ENCODE measurements around the gene GMPPA.

The GMPPA gene

DNA sequence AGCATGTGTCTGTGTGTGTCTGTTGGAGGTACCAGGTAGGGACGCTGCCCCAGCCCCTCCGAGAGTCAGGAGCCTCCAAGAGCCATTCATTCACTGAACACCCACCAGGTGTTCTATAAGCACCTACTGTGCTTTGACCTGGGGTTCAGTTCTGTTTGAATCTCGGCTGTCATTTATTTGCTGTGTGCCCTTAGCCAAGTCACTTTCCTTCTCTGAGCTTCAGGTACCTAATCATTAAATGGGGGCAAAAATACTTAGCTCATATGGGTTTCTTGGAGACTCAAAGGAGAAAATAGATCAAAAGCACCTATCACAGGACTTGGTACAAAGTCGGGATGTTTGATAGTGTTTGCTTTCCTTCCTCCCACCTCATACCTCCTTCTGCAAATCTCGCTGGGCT lies 28.8 kb downstream of the GMPPA start:
- no peak overlapping the region for H3K27ac ChIP-seq
- TF ChIP-seq ZFX (IDR thresholded peaks at IDR 0.05), result no peak
- TF ChIP-seq, protein P1, sequence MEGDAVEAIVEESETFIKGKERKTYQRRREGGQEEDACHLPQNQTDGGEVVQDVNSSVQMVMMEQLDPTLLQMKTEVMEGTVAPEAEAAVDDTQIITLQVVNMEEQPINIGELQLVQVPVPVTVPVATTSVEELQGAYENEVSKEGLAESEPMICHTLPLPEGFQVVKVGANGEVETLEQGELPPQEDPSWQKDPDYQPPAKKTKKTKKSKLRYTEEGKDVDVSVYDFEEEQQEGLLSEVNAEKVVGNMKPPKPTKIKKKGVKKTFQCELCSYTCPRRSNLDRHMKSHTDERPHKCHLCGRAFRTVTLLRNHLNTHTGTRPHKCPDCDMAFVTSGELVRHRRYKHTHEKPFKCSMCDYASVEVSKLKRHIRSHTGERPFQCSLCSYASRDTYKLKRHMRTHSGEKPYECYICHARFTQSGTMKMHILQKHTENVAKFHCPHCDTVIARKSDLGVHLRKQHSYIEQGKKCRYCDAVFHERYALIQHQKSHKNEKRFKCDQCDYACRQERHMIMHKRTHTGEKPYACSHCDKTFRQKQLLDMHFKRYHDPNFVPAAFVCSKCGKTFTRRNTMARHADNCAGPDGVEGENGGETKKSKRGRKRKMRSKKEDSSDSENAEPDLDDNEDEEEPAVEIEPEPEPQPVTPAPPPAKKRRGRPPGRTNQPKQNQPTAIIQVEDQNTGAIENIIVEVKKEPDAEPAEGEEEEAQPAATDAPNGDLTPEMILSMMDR (conservative IDR thresholded peaks at IDR 0.05), result no peak

DNA sequence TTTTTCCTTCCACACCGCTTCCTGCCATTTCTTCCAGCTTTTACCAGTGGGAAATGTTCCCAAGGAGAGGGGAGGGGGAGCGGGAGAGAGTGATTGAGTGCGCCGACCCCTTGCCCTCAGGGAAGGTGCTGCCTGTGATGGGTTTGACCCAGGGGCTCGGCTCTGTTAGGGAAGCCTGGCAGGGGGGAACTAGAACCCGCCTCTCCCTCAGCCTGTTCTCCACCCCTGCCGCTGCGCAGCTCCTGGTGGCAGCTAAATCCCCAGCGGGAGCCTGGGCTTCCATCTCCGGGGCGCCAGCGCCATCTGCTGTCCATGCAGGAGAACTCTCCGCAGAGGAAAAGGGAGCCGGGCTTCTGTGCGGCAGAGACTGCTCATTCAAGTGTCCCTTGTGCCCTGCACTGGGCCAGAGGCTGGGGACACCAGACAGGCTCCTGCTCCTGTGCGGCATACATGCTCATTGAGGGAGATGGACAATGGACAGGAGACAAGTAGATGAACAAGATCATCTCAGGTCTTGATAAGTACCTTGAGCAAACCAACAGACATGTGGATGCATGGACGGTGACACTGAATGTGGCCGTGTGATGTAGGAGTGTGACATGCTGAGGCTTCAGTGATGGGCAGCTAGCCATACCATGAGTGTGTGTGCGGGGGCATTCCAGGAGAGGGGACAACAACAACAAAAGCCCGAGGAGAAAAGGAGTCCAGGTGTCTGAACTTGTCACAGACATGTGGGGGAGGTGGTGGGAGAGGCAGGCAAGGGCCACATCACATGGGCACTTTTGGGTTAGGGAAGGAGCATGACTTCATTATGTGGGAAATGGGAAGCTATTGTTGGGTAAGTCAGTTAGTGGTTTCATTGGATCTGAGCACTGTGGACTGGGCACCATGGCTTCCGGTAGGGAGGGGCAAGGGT lies 31.6 kb downstream of the GMPPA start:
- TF ChIP-seq, protein P1 (conservative IDR thresholded peaks at IDR 0.05), result peak; percentile 92
- no peak for TF ChIP-seq ZFX (IDR thresholded peaks at IDR 0.05)
- H3K27ac ChIP-seq, result no peak overlapping the region

DNA sequence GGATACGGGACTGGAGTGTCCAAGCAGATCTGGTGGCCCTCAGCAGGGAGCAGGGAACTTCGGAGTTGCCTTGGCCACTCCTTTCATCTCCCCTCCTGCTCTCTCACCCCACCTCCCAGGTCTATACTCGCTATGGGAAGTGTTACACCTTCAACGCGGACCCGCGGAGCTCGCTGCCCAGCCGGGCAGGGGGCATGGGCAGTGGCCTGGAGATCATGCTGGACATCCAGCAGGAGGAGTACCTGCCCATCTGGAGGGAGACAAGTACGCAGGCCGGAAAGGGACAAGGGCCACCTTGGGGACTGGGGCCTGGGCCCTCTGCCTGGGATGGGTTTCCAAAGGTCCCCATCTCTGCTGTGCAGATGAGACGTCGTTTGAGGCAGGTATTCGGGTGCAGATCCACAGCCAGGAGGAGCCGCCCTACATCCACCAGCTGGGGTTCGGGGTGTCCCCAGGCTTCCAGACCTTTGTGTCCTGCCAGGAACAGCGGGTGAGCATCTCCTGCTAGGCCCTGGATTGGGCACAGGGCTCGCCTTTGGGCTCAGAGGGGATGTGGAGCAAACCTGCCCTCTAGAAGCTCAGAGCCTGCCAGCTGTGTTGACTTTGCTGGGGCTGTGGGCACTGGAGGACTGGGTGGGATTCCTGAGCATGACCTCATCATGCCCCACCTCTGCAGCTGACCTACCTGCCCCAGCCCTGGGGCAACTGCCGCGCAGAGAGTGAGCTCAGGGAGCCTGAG lies 33.1 kb downstream of the GMPPA start:
- no peak for TF ChIP-seq ZFX (IDR thresholded peaks at IDR 0.05)
- TF ChIP-seq, protein P1 (conservative IDR thresholded peaks at IDR 0.05), result no peak

DNA sequence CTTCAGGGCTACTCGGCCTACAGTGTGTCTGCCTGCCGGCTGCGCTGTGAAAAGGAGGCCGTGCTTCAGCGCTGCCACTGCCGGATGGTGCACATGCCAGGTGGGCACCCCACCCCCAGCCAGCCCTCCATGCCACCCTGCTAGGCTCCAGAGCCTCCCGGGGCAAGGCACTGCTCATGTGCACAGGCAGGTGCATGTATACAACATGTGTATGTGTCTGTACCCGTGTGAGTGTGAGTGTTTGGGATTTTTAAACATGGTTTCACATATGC lies 33.6 kb downstream of the GMPPA start:
- TF ChIP-seq, protein P1 (conservative IDR thresholded peaks at IDR 0.05), result no peak
- TF ChIP-seq ZFX (IDR thresholded peaks at IDR 0.05), result no peak
- no peak overlapping the region for H3K27ac ChIP-seq

More for the DNA sequence above, 33.1 kb downstream of the GMPPA start:
- H3K27ac ChIP-seq, result no peak overlapping the region

DNA sequence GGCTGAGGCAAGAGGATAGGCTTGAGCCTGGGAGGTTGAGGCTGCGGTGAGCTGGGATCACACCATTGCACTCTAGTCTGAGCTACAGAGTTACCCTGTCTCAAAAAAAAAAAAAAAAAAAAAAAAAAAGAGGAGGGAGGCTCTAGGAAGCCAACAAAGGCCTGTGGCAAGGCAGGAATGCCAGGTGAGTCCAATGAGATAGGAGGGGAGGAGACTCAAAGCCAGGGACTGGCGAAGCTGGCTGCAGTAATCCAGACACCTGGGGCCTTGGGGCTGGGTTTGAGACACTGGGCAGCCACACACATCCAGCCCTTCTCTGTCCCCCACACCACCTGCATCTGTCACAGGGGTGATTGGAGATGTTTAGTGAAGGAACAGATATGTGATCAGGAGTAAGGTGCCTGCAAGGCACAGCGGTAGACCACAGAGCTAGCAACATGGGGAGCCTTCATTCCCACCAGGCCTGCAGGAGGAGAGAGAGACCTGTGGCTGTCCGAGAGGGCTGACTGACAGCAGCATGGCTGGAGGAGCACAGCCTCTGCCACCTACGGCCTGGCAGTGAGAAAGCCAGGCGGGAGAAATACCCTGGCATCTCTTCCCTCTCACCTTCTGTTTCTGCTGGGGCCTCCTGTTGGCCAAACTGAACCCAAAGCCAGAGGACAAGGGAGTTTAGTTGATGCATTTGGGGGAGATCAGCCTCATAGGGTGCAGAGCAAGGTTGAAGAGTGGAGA lies 35.4 kb downstream of the GMPPA start:
- no peak overlapping the region for H3K27ac ChIP-seq
- TF ChIP-seq ZFX (IDR thresholded peaks at IDR 0.05), result no peak
- TF ChIP-seq, protein P1 (conservative IDR thresholded peaks at IDR 0.05), result no peak

DNA sequence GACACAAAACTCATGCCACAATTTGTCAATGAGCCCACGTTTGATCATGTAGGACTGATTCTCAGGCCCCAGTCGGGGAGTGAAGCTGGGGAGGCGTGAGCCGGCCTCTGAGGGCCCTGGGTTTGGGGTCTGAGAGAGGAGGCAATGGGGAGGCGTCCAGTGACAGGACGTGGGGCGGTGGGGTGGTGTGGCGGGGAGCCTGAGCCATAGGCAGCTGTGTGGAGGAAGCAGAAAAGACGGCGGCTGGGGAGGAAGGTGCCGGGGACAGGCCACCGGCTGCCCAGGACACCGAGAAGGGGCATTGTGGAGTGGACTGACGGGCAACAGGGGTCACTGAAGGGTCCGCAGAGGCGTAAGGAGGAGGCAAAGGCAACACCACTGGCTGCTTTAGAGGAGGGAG lies 37.7 kb downstream of the GMPPA start:
- TF ChIP-seq, protein P1 (conservative IDR thresholded peaks at IDR 0.05), result no peak
- TF ChIP-seq ZFX (IDR thresholded peaks at IDR 0.05), result no peak
- no peak overlapping the region for H3K27ac ChIP-seq
